PC-9 (cell line): ENCODE results near the gene CABCOCO1. TPM values are rescaled to one million over a fixed set of nuclear protein-coding genes. Genes with fewer than 3 reads are reported as not detected.

ENCODE experiments used
- BruUV-seq: library from RNA; stranded (reverse); fragments of 400-500 nt; replicated peaks from 2 replicates; lab custom pipeline; 2021; lab: Mats Ljungman, UMichigan
- CTCF ChIA-PET: fragments of 300-600 bp; sonication (Branson Sonifier 250); formaldehyde crosslinking; loops from one replicate; lab custom pipeline; 2022; ENCODE audit warnings: antibody characterized with exemption; lab: Charles Lee
- POLR2A ChIA-PET: fragments of 300-600 bp; sonication (Branson Sonifier 250); formaldehyde crosslinking; loops from one replicate; lab custom pipeline; 2022; ENCODE audit warnings: antibody characterized with exemption; ENCODE audit not compliant: unreplicated experiment; lab: Charles Lee
- DNase-seq, 2 experiments: peaks; one replicate each; pipeline versions ENCODE4 v3.0.0 to v3.0.0-alpha.2; 2015 to 2022; ENCODE audit warnings: mixed read lengths in 1 of 2
- H2AFZ ChIP-seq: fragments of 200-600 bp; sonication (generic); 2 replicates; pipeline ENCODE4 v1.8.1; 2017; ENCODE audit warnings: antibody characterized with exemption
- H3F3A ChIP-seq: fragments of 200-600 bp; sonication (generic); 2 replicates; pipeline ENCODE4 v1.8.1; 2017; ENCODE audit warnings: antibody characterized with exemption, mild to moderate bottlenecking, low read depth; ENCODE audit not compliant: insufficient read depth
- H3K27ac ChIP-seq: fragments of 200-600 bp; sonication (generic); 2 replicates; pipeline ENCODE4 v1.6.1; 2016; ENCODE audit warnings: mixed run types
- H3K27me3 ChIP-seq: fragments of 200-600 bp; sonication (generic); 2 replicates; pipeline ENCODE4 v1.6.1; 2016; ENCODE audit warnings: low read depth, mixed run types; ENCODE audit not compliant: insufficient read depth
- H3K36me3 ChIP-seq: fragments of 200-600 bp; sonication (generic); 2 replicates; pipeline ENCODE4 v1.6.1; 2016; ENCODE audit warnings: low read depth, mixed run types
- H3K4me1 ChIP-seq: fragments of 200-600 bp; sonication (generic); replicated peaks from 2 replicates; pipeline ENCODE4 v1.6.1; 2016; ENCODE audit warnings: mixed run types; ENCODE audit not compliant: insufficient read depth
- H3K4me2 ChIP-seq: fragments of 200-600 bp; sonication (generic); 2 replicates; pipeline ENCODE4 v1.6.1; 2017; ENCODE audit warnings: mixed run types
- H3K4me3 ChIP-seq: fragments of 200-600 bp; sonication (generic); 2 replicates; pipeline ENCODE4 v1.6.1; 2016; ENCODE audit warnings: mixed run types
- H3K79me2 ChIP-seq: fragments of 200-600 bp; sonication (generic); 2 replicates; pipeline ENCODE4 v1.6.1; 2017; ENCODE audit warnings: low read depth, mixed run types
- H3K9me2 ChIP-seq: fragments of 200-600 bp; sonication (generic); 2 replicates; pipeline ENCODE4 v1.8.1; 2017; ENCODE audit warnings: mild to moderate bottlenecking; ENCODE audit not compliant: insufficient read depth
- H3K9me3 ChIP-seq: fragments of 200-600 bp; sonication (generic); 2 replicates; pipeline ENCODE4 v1.8.1; 2016; ENCODE audit warnings: low read depth; ENCODE audit not compliant: insufficient read depth
- H4K20me1 ChIP-seq: fragments of 200-600 bp; sonication (generic); 2 replicates; pipeline ENCODE4 v1.8.1; 2017; ENCODE audit not compliant: insufficient read depth
- EZH2 ChIP-seq: fragments of 200-600 bp; sonication (generic); IDR thresholded peaks from 2 replicates; pipeline ENCODE4 v1.8.0; 2017; ENCODE audit warnings: antibody characterized with exemption, low read depth
- intact Hi-C: fragments of 100-400 bp; cut with micrococcal nuclease; formaldehyde crosslinking; loops from one replicate; pipeline ENCODE4 v1.10.0; 2022; ENCODE audit not compliant: unreplicated experiment
- total RNA-seq: library from RNA; stranded (reverse); gene quantifications from 2 replicates; pipeline ENCODE4 v1.2.3, GENCODE V29; 2021
- TF ChIP-seq, protein P1 (sequence below): fragments of 200-600 bp; sonication (generic); conservative IDR thresholded peaks from 2 replicates; pipeline ENCODE4 v1.6.1; 2017; ENCODE audit warnings: mixed run types, antibody characterized with exemption, mild to moderate bottlenecking, moderate library complexity

CABCOCO1 gene
- total RNA-seq, 1 experiment from 2014 or later: not detected

DNA sequence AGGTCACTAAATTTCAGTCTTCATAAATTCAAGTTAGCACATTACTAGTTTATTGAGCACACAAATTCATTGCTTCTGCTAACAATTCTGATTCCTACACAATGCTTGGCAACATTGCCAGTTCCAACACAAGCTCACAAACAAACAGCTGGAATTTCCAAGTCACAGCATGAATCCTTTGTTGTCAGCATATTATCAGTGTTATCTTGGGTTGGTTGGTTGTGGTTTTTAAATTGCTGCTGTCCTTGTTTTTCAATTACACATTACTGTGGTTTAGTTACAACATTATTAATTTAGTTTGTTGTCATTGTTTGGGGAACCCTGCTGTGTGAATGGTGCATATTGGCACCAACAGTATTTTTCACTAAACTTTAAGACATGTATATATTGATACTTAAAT, 152.8 kb downstream of the CABCOCO1 start:
- no peak overlapping the region for H3K27ac ChIP-seq
- no peaks in the 10 kb centered on the region for H3K36me3 ChIP-seq
- peak in 1 of 2 experiments; percentile 62 for DNase-seq
- H3K4me3 ChIP-seq: no peak overlapping the region
- no TSS peak for BruUV-seq
- H2AFZ ChIP-seq: no peak overlapping the region
- intact Hi-C loops: no loop called here
- no peak overlapping the region for H3K4me2 ChIP-seq
- H3F3A ChIP-seq: no peaks in the 10 kb centered on the region
- H3K79me2 ChIP-seq: no peaks in the 10 kb centered on the region
- TF ChIP-seq, protein P1, sequence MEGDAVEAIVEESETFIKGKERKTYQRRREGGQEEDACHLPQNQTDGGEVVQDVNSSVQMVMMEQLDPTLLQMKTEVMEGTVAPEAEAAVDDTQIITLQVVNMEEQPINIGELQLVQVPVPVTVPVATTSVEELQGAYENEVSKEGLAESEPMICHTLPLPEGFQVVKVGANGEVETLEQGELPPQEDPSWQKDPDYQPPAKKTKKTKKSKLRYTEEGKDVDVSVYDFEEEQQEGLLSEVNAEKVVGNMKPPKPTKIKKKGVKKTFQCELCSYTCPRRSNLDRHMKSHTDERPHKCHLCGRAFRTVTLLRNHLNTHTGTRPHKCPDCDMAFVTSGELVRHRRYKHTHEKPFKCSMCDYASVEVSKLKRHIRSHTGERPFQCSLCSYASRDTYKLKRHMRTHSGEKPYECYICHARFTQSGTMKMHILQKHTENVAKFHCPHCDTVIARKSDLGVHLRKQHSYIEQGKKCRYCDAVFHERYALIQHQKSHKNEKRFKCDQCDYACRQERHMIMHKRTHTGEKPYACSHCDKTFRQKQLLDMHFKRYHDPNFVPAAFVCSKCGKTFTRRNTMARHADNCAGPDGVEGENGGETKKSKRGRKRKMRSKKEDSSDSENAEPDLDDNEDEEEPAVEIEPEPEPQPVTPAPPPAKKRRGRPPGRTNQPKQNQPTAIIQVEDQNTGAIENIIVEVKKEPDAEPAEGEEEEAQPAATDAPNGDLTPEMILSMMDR: no peak
- no peak for TF ChIP-seq EZH2
- no peaks in the 10 kb centered on the region for H4K20me1 ChIP-seq
- CTCF ChIA-PET: no interaction called here
- no peaks in the 10 kb centered on the region for H3K4me1 ChIP-seq
- H3K9me2 ChIP-seq: no peaks in the 10 kb centered on the region
- POLR2A ChIA-PET: no interaction called here
- no peaks in the 10 kb centered on the region for H3K9me3 ChIP-seq
- H3K27me3 ChIP-seq: no peaks in the 10 kb centered on the region

Other genes starting within 250 kb of the CABCOCO1 start
- not detected in 2 replicates for gene TMEM26, start 209.5 kb upstream of the CABCOCO1 start, total RNA-seq
- 7.4 and 8.5 TPM in 2 replicates for gene ARID5B, start 238.8 kb downstream of the CABCOCO1 start, total RNA-seq